ENCODE results near the gene ASAP2.

ASAP2 gene

DNA sequence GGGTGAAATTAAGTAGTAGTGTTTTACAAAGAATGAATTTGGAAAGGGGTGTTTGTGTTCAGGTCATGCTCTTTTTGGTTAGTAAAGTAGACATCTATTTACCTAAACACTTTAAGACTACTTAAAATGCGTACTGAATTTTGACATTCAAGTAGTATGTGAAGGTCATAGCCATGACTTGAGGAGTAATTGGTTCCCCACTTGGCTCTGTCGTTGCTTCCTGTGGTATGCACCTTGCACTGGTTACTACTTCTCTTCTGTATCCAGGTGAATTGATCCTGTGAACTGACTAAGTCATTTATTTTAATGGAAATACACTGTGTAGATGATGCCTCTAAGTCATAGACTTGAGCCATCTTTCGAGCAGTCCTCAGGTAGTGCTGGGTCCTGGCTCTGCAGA lies 118.8 kb downstream of the ASAP2 start:
- H3K4me3 ChIP-seq (ENCODE audit: low read depth, low read length) = no peak overlapping the region
- DNase-seq (ENCODE audit: low read depth) = no peak
- TF ChIP-seq, protein P1, sequence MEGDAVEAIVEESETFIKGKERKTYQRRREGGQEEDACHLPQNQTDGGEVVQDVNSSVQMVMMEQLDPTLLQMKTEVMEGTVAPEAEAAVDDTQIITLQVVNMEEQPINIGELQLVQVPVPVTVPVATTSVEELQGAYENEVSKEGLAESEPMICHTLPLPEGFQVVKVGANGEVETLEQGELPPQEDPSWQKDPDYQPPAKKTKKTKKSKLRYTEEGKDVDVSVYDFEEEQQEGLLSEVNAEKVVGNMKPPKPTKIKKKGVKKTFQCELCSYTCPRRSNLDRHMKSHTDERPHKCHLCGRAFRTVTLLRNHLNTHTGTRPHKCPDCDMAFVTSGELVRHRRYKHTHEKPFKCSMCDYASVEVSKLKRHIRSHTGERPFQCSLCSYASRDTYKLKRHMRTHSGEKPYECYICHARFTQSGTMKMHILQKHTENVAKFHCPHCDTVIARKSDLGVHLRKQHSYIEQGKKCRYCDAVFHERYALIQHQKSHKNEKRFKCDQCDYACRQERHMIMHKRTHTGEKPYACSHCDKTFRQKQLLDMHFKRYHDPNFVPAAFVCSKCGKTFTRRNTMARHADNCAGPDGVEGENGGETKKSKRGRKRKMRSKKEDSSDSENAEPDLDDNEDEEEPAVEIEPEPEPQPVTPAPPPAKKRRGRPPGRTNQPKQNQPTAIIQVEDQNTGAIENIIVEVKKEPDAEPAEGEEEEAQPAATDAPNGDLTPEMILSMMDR (IDR thresholded peaks at IDR 0.05; ENCODE audit: low read depth, low read length, missing control alignments) = no peak

DNA sequence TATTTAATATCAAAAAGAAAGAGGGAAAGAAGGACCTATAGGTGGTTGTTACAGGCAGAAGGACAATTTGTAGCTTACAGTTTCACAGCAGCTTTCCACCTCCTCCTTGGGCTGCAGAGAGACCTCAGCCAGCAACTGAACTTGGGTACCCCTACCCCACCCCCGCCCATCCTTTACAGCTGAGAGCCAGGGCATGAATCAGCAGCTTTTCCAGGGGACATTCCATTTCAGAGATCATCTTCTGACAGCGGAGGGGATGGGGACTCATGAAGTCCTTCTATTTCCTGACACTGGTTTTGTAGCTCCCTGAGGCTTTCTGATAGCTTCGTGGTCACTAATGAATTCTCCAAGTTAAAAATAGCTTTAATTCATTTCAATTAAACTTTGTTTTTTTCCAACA lies 120.4 kb downstream of the ASAP2 start:
- TF ChIP-seq, protein P1 (IDR thresholded peaks at IDR 0.05; ENCODE audit: low read depth, low read length, missing control alignments) = no peak
- H3K4me3 ChIP-seq (ENCODE audit: low read depth, low read length) = no peak overlapping the region
- DNase-seq (ENCODE audit: low read depth) = no peak

DNA sequence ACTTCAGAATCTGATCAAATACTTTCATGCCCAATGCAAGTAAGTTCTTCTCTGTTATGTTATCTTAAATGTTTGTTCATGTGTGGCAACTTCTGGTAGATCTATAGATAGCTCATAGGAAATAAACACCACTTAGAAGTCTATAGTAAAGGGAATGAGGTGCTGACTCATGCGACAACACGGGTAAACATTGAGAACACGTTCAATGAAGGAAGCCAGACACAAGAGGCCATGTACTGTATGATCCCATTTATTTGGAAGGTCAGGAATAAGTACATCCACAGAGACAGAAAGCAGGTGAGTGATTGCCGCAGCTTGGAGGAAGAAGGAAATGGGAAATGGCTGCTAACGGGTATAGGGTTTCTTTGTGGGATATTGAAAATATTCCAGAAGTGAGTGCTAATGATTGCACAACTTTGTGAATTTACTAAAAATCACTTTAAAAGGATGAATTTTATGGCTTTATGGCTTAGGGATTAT lies 121.3 kb downstream of the ASAP2 start:
- DNase-seq (ENCODE audit: low read depth) = no peak
- TF ChIP-seq, protein P1 (IDR thresholded peaks at IDR 0.05; ENCODE audit: low read depth, low read length, missing control alignments) = no peak
- no peak overlapping the region for H3K4me3 ChIP-seq (ENCODE audit: low read depth, low read length)

DNA sequence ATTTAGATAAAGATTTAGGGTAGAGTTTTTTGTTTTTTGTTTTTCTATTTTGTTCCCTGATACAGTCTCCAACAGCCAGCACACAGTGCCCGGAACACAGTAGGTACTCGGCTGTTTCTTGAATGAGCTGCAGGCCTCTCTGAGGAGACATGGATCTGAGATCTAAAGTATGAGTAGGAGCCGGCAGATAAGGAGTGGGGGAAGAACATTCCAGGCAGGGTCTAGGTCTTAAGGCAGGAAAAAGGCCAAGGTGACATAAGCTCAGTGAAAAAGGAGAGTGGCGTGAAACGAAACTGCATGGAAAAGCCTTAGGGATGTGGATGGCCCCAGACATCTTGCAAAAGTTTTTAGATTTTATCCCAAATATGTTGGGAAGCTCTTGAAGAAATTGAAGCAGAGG lies 122.3 kb downstream of the ASAP2 start:
- H3K4me3 ChIP-seq (ENCODE audit: low read depth, low read length) = no peak overlapping the region
- DNase-seq (ENCODE audit: low read depth) = no peak
- TF ChIP-seq, protein P1 (IDR thresholded peaks at IDR 0.05; ENCODE audit: low read depth, low read length, missing control alignments) = no peak

DNA sequence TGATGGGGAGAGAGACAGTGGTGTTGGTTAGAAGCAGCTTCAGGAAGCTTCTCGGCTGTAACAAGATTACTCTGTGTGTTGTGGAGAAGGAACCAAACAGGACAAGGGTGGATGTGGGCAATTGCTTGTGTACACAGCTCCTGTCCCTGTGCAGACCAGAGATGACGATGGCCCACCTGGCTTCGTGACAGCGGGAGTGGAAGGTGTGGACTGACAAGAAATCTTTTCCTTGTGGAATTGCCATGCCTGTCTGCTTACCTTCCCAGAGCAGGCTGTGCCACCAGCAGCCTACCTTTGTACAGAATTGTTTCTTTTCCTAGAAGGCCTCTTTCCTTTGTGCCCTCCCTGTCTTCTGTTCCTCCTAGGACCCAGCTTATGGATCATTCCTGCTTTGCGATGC lies 122.9 kb downstream of the ASAP2 start:
- TF ChIP-seq, protein P1 (IDR thresholded peaks at IDR 0.05; ENCODE audit: low read depth, low read length, missing control alignments) = no peak
- no peak for DNase-seq (ENCODE audit: low read depth)

DNA sequence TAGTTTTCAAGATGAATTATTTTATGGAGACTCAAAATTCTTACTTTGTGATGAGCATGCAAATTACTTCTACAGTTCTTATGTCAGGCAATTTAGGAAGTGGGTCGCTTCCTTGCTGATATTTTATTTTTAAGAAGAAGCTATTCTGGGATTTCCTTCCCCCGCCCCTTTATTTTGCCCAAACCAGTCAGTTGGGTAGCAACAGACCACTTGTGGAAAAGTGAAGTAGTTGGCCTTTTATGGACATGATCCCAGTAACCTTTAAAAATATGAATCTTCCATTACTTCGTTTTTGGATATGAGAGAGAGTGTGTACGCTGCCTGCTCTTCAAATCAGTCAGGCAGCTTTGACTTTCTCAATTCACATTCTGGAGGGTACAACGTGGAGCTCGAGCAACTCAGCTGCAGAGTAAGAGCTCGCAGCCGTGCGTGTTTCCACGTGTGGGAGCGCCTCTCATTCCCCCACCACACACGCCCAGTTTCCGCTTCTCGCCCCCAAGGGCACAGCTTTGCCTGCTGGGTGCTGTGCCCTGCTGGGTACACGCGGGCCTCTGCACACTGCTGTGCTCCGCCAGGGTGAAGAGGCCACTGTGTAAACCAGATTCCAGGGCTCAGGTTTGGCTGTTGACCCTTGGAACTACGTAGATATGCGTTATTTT lies 124.1 kb downstream of the ASAP2 start:
- DNase-seq (ENCODE audit: low read depth) = no peak
- TF ChIP-seq, protein P1 (IDR thresholded peaks at IDR 0.05; ENCODE audit: low read depth, low read length, missing control alignments) = no peak

More for the DNA sequence above, 122.9 kb downstream of the ASAP2 start:
- H3K4me3 ChIP-seq (ENCODE audit: low read depth, low read length) = no peak overlapping the region

DNA sequence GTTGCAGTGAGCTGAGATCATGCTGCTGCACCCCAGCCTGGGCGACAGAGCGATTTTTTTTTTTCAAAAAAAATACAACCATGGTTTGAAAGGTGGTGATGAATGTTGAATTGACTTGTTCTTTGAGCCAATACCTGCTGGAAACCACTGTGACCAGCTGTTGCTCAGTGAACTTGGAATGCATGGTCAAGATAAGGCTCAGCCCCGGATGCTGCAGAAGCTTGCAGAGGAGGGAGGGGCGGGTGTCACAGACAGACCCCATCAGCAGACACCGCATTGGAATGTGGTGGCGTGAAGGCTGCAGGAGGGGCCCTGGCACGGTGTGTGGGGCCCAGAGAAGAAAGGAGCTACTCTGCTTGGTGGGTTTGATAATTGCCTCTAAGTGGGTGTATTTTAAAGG lies 125.1 kb downstream of the ASAP2 start:
- no peak for DNase-seq (ENCODE audit: low read depth)
- TF ChIP-seq, protein P1 (IDR thresholded peaks at IDR 0.05; ENCODE audit: low read depth, low read length, missing control alignments) = no peak
- no peak overlapping the region for H3K4me3 ChIP-seq (ENCODE audit: low read depth, low read length)

More for the DNA sequence above, 124.1 kb downstream of the ASAP2 start:
- H3K4me3 ChIP-seq (ENCODE audit: low read depth, low read length) = no peak overlapping the region
